ENCODE results near the gene KSR2.

GRCh38 chr12:117484901-117485300, 483.9 kb downstream of the KSR2 start:
- TF ChIP-seq CTCF (IDR thresholded peaks at IDR 0.05; ENCODE audit: low read length) (no peak), EZH2 (IDR thresholded peaks at IDR 0.05; ENCODE audit: borderline replicate concordance, low read length) (no peak)
